ENCODE results near the gene FBXO2.

DNA sequence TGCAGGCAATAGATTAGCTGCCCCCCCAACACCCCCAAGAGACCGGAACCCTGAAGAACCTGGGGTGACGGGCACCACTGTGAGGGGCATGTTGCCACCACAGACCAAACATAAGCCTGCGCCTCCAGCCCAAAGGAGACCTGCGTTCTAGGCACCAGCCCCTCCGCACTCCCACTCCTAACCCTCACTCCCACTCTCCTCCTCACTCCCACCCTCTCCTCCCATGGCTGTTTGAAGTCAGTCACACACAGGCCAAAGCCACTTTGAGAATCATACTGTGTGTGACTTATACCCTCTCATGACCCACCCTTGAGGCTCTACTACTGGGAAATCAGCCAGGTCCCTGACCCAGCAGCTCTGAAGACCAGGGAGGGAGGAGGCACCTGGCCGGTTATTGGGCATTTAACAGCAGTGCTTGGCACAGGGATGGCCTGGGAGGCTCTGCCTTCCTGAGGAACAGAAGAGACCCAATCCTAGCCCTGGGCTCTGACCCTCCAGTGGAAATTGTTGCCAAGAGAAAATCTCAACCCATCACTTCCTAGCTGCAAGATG is 43.5 kb downstream of the FBXO2 start:
- TF ChIP-seq, protein P1, sequence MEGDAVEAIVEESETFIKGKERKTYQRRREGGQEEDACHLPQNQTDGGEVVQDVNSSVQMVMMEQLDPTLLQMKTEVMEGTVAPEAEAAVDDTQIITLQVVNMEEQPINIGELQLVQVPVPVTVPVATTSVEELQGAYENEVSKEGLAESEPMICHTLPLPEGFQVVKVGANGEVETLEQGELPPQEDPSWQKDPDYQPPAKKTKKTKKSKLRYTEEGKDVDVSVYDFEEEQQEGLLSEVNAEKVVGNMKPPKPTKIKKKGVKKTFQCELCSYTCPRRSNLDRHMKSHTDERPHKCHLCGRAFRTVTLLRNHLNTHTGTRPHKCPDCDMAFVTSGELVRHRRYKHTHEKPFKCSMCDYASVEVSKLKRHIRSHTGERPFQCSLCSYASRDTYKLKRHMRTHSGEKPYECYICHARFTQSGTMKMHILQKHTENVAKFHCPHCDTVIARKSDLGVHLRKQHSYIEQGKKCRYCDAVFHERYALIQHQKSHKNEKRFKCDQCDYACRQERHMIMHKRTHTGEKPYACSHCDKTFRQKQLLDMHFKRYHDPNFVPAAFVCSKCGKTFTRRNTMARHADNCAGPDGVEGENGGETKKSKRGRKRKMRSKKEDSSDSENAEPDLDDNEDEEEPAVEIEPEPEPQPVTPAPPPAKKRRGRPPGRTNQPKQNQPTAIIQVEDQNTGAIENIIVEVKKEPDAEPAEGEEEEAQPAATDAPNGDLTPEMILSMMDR (conservative IDR thresholded peaks at IDR 0.05; ENCODE audit: low read length): no peak
- TF ChIP-seq EZH2phosphoT487 (IDR thresholded peaks at IDR 0.05; ENCODE audit: borderline replicate concordance): no peak
